Measurements from ENCODE around the gene DAD1.

DNA sequence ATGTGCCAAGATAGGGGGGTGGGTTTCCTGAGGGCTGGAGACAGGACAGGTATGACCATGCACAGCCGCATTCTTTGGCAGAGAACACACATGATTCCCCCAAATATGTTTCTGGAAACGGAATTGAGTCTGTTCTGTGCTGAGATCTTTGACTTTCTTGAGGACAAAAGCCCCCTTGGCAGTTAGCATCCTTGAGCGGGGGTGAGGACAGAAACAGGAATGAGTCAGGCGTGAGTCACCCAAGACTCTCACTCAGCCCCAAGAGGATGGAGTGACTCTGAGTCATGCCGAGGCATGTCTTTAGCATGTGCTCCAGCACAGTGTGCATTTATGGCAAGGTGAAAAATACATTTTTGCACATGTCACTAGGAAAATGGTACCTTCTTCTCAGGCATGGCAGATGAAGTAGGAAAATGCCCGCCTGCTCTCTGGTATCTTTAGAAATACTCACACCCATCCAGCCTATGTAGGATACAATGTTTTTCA, 52.1 kb downstream of the DAD1 start:
- no peak for TF ChIP-seq POLR2A (IDR thresholded peaks at IDR 0.05)
- TF ChIP-seq, protein P1, sequence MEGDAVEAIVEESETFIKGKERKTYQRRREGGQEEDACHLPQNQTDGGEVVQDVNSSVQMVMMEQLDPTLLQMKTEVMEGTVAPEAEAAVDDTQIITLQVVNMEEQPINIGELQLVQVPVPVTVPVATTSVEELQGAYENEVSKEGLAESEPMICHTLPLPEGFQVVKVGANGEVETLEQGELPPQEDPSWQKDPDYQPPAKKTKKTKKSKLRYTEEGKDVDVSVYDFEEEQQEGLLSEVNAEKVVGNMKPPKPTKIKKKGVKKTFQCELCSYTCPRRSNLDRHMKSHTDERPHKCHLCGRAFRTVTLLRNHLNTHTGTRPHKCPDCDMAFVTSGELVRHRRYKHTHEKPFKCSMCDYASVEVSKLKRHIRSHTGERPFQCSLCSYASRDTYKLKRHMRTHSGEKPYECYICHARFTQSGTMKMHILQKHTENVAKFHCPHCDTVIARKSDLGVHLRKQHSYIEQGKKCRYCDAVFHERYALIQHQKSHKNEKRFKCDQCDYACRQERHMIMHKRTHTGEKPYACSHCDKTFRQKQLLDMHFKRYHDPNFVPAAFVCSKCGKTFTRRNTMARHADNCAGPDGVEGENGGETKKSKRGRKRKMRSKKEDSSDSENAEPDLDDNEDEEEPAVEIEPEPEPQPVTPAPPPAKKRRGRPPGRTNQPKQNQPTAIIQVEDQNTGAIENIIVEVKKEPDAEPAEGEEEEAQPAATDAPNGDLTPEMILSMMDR (IDR thresholded peaks at IDR 0.05) = no peak
